Activated T-cell treated with anti-CD3 and anti-CD28 coated beads, Interleukin-2, amount 50 U/mL, for 4 hours (primary cell): Measurements from ENCODE around the gene CXCL11. TPM values are rescaled to one million over a fixed set of nuclear protein-coding genes. Genes with fewer than 3 reads are reported as not detected.
A peak's percentile ranks its signal among the peaks of the same experiment; 100 is the strongest.

Source experiments
- ATAC-seq, 2 donors: fragments of 200-7000 bp; cut with Tn5 transposase; one replicate each; pipeline ENCODE4 v1.10.0; 2021
- DNase-seq: peaks from one replicate; pipeline ENCODE4 v3.0.0-alpha.2; 2020
- H3K27me3 Mint-ChIP-seq: one replicate; pipeline ENCODE4 v1.8.0; 2021; ENCODE audit warnings: low read depth, mixed read lengths
- H3K36me3 Mint-ChIP-seq: one replicate; pipeline ENCODE4 v1.8.0; 2022; ENCODE audit warnings: mixed read lengths; ENCODE audit not compliant: insufficient read depth
- H3K4me1 Mint-ChIP-seq: one replicate; pipeline ENCODE4 v1.8.0; 2021; ENCODE audit warnings: low read depth, mixed read lengths
- H3K4me3 Mint-ChIP-seq: one replicate; pipeline ENCODE4 v1.8.0; 2021; ENCODE audit warnings: mild to moderate bottlenecking, moderate library complexity, mixed read lengths
- H3K9me3 Mint-ChIP-seq: one replicate; pipeline ENCODE4 v1.8.0; 2021; ENCODE audit warnings: mixed read lengths
- total RNA-seq, 3 donors: library from RNA; stranded (reverse); gene quantifications; one replicate each; pipeline ENCODE4 v1.2.1, GENCODE V29; 2021

The CXCL11 gene
- total RNA-seq, 3 donors from 2014 or later, result 0.37 to 3.4 (median 2.4) TPM

GRCh38 chr4:76022677-76023076, 13.2 kb downstream of the CXCL11 start:
- H3K9me3 Mint-ChIP-seq, result no peaks in the 10 kb centered on the region
- peaks cover 22% of the 10 kb centered on the region for H3K4me1 Mint-ChIP-seq
- no peak for ATAC-seq
- DNase-seq, result no peak
- H3K27me3 Mint-ChIP-seq, result no peaks in the 10 kb centered on the region
- no peaks in the 10 kb centered on the region for H3K36me3 Mint-ChIP-seq
- no peak overlapping the region for H3K4me3 Mint-ChIP-seq

GRCh38 chr4:76022031-76022430, 13.8 kb downstream of the CXCL11 start:
- no peaks in the 10 kb centered on the region for H3K36me3 Mint-ChIP-seq
- ATAC-seq (no peak), DNase-seq (no peak)
- no peak overlapping the region for H3K4me3 Mint-ChIP-seq
- H3K9me3 Mint-ChIP-seq, result no peaks in the 10 kb centered on the region
- no peaks in the 10 kb centered on the region for H3K27me3 Mint-ChIP-seq
- H3K4me1 Mint-ChIP-seq, result peaks cover 22% of the 10 kb centered on the region

GRCh38 chr4:76017056-76017686, 18.7 kb downstream of the CXCL11 start:
- H3K9me3 Mint-ChIP-seq, result no peaks in the 10 kb centered on the region
- ATAC-seq, result no peak
- no peaks in the 10 kb centered on the region for H3K27me3 Mint-ChIP-seq
- peaks cover 2% of the 10 kb centered on the region for H3K4me1 Mint-ChIP-seq
- no peaks in the 10 kb centered on the region for H3K36me3 Mint-ChIP-seq
- DNase-seq, result no peak
- no peak overlapping the region for H3K4me3 Mint-ChIP-seq

DNA sequence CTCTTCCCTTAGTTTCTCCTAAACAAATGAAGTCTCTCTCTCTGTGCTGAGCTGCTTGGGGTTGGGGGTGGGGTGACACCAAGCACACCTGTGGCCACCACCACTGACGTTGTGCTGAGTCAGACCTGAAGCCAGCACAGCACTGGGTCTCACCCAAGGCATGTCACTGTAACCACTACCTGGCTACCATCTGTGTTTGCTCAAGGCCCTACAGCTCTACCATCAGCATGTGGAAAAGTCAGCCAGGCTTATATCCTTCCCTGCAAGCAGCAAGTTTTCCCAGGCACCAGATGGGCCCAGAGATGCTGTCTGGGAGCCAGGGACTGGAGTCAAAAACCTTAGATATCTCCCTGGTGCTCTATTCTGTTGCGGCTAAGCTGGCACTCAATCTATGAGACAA, 19.5 kb downstream of the CXCL11 start:
- ATAC-seq, result peak in 1 of 2 donors; percentile 43
- Mint-ChIP-seq H3K36me3 (no peaks in the 10 kb centered on the region), H3K4me1 (no peaks in the 10 kb centered on the region), H3K27me3 (no peaks in the 10 kb centered on the region), H3K4me3 (no peak overlapping the region), H3K9me3 (no peaks in the 10 kb centered on the region)
- DNase-seq, result no peak

DNA sequence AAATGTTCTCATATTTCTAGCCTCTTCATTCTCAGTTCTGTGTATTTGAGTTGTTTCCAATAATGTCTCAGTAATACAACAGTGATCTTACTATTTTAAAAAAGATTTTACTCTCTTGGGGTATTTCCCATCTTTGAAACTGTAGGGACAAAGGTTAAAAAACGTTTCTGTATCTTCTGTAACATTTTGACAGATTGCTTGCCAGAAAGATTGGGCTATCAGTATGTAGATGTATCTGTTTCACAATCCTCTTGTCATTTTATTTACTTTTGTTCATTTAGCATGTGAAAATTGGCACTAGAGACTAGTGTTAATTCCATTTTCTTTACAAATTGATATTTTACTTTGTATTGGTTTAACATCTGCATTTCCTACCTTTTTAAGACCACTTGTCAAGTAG, 22.3 kb downstream of the CXCL11 start:
- DNase-seq, result no peak
- Mint-ChIP-seq H3K4me3 (no peak overlapping the region), H3K27me3 (no peaks in the 10 kb centered on the region), H3K4me1 (no peaks in the 10 kb centered on the region), H3K36me3 (no peaks in the 10 kb centered on the region), H3K9me3 (no peaks in the 10 kb centered on the region)
- ATAC-seq, result no peak

DNA sequence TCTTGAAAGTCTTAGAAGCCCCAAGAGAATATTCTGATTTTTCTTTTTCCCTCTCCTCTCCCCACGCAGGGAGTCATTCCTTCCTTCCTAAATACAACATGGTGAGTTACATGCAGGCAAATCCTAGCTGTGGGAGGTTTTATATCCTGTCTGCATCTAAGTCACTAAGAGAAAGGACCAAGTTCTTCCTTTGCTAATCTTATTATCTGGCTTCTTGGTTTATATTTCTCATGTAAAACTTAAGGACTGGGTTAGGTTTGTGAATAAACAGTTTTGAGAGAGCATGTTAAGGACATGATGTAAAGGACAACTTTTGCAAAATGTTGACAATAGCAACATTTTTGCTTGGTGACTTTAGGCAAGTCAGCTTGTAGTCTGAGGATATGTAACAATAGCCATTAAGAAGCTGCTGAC, 23.5 kb downstream of the CXCL11 start:
- no peaks in the 10 kb centered on the region for H3K4me1 Mint-ChIP-seq
- H3K36me3 Mint-ChIP-seq, result no peaks in the 10 kb centered on the region
- ATAC-seq (no peak), DNase-seq (no peak)
- no peaks in the 10 kb centered on the region for H3K27me3 Mint-ChIP-seq
- no peak overlapping the region for H3K4me3 Mint-ChIP-seq
- H3K9me3 Mint-ChIP-seq, result no peaks in the 10 kb centered on the region

DNA sequence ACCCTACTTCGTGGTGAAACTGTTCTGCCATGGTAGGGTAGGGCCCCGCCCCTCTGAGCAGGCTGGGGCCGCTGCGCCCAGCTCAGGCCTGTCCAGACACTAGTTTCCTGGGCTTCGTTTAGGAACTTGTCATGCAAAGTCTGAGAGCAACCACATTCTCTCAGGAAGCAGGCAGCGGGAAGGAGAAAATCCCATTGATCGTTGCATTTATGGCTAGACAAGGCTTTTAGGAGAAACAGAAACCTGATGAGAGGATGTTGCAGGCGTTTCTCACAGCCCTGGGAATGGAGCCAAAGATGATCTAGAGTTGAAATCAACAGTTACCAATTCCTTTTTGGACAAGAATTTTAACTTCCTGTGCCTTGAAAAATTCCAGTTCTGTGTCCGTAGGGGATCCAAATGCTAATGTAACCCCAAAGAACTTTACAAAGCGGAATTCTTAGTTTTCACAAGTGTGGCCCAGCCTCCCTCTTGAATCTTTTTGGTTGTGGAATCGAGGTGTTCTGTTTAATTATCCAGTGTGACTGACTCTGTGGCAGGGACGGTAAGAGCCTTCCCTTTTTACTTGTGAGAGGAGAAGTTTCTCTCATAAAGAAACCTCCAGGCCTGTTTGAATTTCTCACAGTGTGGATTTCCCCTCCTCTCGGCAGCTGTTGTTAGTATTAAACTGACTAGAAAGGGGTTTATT, 24.0 kb downstream of the CXCL11 start:
- Mint-ChIP-seq H3K4me3 (no peak overlapping the region), H3K27me3 (no peaks in the 10 kb centered on the region), H3K36me3 (no peaks in the 10 kb centered on the region), H3K9me3 (no peaks in the 10 kb centered on the region), H3K4me1 (no peaks in the 10 kb centered on the region)
- DNase-seq, result no peak
- no peak for ATAC-seq

- Mint-ChIP-seq H3K4me3 (no peak overlapping the region), H3K27me3 (no peaks in the 10 kb centered on the region), H3K9me3 (no peaks in the 10 kb centered on the region), H3K4me1 (no peaks in the 10 kb centered on the region), H3K36me3 (no peaks in the 10 kb centered on the region)
- ATAC-seq (no peak), DNase-seq (no peak)
Observed at GRCh38 chr4:76011018-76011670, 24.7 kb downstream of the CXCL11 start.

DNA sequence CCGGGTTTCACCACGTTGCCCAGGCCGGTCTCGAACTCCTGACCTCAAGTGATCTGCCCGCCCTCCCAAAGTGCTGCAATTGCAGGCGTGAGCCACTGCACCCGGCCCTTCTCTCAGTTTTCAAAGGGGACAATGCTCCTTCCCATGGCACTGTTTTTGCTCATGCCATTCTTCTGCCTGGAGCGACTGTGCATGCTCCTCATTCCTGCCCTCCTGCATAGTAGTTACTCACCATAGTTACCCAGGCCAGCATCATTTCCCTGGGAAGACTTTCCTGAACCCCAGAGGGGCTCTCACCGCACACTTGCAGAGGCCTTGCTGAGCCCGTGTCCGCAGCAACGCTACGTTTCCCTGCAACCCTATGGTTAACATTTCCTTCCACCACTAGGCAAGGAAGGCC, 25.3 kb downstream of the CXCL11 start:
- H3K36me3 Mint-ChIP-seq, result no peaks in the 10 kb centered on the region
- no peaks in the 10 kb centered on the region for H3K4me1 Mint-ChIP-seq
- no peaks in the 10 kb centered on the region for H3K9me3 Mint-ChIP-seq
- H3K27me3 Mint-ChIP-seq, result peaks cover 1% of the 10 kb centered on the region
- no peak for DNase-seq
- no peak for ATAC-seq
- H3K4me3 Mint-ChIP-seq, result no peak overlapping the region

- Mint-ChIP-seq H3K27me3 (peaks cover 1% of the 10 kb centered on the region), H3K4me3 (no peak overlapping the region), H3K4me1 (no peaks in the 10 kb centered on the region), H3K9me3 (no peaks in the 10 kb centered on the region), H3K36me3 (no peaks in the 10 kb centered on the region)
- DNase-seq (no peak), ATAC-seq (no peak)
Observed at GRCh38 chr4:76009311-76009710, 26.6 kb downstream of the CXCL11 start.

GRCh38 chr4:76007089-76007862, 28.6 kb downstream of the CXCL11 start, which contains the start of gene CXCL9:
Gene CXCL9 (minus strand): TSS chr4:76007509. CDS start chr4:76007449, 60 bp downstream.
- peaks cover 10% of the 10 kb centered on the region for H3K27me3 Mint-ChIP-seq
- ATAC-seq (no peak), DNase-seq (no peak)
- peak within 1 kb of the TSS; percentile 40 for H3K4me3 Mint-ChIP-seq
- no peaks in the 10 kb centered on the region for H3K36me3 Mint-ChIP-seq
- no peaks in the 10 kb centered on the region for H3K4me1 Mint-ChIP-seq
- H3K9me3 Mint-ChIP-seq, result no peaks in the 10 kb centered on the region

- no peak for DNase-seq
- no peaks in the 10 kb centered on the region for H3K9me3 Mint-ChIP-seq
- peaks cover 11% of the 10 kb centered on the region for H3K27me3 Mint-ChIP-seq
- H3K36me3 Mint-ChIP-seq, result no peaks in the 10 kb centered on the region
- no peak for ATAC-seq
- no peak overlapping the region for H3K4me3 Mint-ChIP-seq
- no peaks in the 10 kb centered on the region for H3K4me1 Mint-ChIP-seq
Observed at GRCh38 chr4:76003620-76004019, 32.2 kb downstream of the CXCL11 start.

DNA sequence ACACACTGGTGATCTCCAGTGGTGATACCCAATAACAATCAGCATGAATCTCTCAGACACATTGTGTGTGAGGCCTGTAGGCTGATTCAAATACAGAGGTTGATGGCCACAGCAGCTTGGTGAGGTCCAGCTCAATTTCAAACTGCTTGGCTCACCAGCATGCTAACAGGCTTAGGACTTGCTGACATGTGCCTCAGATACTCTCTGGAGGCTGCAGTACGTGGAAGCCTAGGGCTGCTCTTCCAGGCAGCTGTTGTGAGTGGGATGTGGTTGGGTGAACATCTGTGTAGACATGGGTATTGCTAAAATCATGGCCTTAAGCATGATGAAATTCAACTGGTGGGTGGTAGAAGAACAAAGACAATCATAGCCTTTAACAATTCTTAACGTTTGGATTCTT, 32.8 kb downstream of the CXCL11 start:
- no peak overlapping the region for H3K4me3 Mint-ChIP-seq
- peaks cover 11% of the 10 kb centered on the region for H3K27me3 Mint-ChIP-seq
- DNase-seq (no peak), ATAC-seq (no peak)
- H3K9me3 Mint-ChIP-seq, result no peaks in the 10 kb centered on the region
- H3K36me3 Mint-ChIP-seq, result no peaks in the 10 kb centered on the region
- H3K4me1 Mint-ChIP-seq, result no peaks in the 10 kb centered on the region

DNA sequence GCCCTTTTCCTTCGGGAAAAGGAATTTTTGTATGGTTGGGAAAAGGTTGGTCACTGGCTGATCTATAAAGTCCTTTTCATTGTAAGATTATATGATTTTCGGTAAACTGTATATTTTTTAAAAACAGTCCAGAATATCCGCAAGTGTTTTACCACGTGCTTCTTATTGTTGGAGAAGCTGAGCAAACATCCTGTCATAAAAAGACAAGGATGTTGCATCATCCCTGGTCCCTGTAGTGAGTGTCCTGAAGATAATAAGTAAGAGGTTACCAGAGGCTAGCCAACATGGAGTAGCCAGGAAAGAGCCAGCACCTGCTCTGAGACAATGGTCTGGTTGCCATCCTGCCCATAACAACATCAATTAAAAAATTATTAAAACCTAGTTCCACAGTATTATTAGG, 33.7 kb downstream of the CXCL11 start:
- H3K4me3 Mint-ChIP-seq, result no peak overlapping the region
- DNase-seq (no peak), ATAC-seq (no peak)

More for the DNA sequence above, 33.7 kb downstream of the CXCL11 start:
- H3K4me1 Mint-ChIP-seq, result no peaks in the 10 kb centered on the region
- peaks cover 11% of the 10 kb centered on the region for H3K27me3 Mint-ChIP-seq
- H3K9me3 Mint-ChIP-seq, result no peaks in the 10 kb centered on the region
- H3K36me3 Mint-ChIP-seq, result no peaks in the 10 kb centered on the region
